Renal cortex interstitium (tissue), 11 donors: Measurements from ENCODE around the gene PEX14. TPM values are rescaled to one million over a fixed set of nuclear protein-coding genes. Genes with fewer than 3 reads are reported as not detected.

Experiments
- DNase-seq, 11 donors: peaks; one replicate each; pipeline ENCODE4 v3.0.0-alpha.2; 2013; ENCODE audit warnings: low read depth in 9 of 11, low spot score in 4 of 11; ENCODE audit errors: extremely low read depth in 1 of 11
- polyA plus RNA-seq, 3 donors: library from polyadenylated mRNA; unstranded; fragments of 120-200 nt; gene quantifications; one replicate each; pipeline ENCODE4 v1.2.1, GENCODE V29; 2013; ENCODE audit not compliant: insufficient read length in 3 of 3

PEX14 gene
- polyA plus RNA-seq, 3 donors = 20.5 to 25.2 (median 24.7) TPM

DNA sequence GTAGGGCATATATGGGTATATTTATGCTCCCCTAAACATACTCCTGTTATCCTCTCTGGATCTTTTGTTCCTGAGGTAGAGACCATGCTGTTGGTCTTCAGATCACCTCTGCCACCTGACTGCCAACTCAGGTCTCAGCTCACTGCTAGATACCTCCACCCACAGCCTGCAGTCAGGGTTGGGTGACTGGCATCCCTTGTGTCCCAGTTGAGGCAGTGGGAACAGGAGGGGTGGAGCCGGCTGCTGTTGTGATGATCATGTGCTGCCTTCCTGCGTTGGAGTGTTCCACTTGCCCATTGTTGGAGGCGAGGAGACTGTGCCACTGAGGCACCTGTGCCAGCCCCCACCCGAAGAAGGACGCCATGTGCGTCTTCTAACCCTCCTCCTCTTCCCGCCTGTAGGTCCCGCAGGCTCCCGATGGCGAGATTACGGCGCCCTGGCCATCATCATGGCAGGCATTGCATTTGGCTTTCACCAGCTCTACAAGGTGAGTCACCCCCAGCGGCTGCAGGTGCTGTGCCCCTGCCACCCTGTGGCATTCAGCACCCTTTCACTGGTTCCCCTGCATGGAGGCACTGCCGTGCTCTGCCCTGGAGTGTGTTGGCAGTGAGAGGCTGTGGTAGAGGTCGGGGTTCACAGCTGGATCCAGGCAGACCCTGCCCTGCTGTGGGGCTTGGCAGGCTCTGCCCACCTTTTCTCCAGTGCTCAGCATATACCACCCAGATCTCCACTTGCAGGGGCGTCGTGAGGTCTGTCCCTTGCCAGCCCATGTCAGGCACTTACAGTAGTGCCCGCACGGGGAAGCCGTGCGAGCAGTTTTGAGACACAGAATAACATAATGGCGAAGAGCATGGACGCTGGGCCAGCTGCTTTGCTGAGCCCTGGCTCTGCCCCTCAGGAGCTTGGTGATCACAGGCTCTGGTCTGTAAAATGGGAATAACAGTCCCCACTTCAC lies 143.5 kb downstream of the PEX14 start:
- DNase-seq = no peak

DNA sequence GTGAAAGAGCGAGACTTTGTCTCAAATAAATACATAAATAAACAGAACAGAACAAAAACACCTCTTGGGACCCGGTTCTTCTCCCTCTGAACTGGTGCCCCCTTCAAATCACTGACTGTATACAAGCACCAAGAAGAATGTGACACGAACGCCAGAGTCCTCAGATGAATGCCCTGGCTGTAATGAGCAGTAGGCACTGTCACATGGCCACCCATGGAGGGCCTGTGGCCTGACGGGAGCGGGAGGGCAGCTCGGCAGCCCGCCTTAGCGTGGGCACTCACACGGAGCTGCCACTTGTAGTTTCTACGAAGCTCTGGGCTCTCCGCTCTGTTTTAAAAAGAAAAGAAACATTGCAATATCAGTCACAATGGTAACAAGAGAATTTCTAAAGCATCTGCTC lies 146.0 kb downstream of the PEX14 start:
- no peak for DNase-seq

DNA sequence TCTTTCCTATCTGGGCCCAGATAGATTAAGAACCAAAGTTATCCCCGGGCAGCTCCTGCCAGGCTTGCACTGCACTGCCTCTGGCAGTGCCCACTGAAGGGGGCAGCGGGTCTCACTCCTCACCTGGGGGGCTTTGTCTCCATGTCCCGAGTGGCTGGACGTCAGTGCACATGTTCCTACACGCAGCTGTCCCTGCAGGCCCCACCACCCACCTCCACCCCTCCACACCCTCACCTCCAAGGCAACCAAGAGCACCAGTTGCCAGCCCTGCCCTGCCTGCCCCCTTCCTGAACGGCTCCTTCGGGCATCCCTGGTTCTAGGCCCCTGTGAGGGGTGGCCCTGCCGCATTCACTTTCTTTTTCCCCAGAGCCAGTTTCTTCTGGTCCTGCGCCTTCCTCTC lies 147.2 kb downstream of the PEX14 start:
- no peak for DNase-seq

DNA sequence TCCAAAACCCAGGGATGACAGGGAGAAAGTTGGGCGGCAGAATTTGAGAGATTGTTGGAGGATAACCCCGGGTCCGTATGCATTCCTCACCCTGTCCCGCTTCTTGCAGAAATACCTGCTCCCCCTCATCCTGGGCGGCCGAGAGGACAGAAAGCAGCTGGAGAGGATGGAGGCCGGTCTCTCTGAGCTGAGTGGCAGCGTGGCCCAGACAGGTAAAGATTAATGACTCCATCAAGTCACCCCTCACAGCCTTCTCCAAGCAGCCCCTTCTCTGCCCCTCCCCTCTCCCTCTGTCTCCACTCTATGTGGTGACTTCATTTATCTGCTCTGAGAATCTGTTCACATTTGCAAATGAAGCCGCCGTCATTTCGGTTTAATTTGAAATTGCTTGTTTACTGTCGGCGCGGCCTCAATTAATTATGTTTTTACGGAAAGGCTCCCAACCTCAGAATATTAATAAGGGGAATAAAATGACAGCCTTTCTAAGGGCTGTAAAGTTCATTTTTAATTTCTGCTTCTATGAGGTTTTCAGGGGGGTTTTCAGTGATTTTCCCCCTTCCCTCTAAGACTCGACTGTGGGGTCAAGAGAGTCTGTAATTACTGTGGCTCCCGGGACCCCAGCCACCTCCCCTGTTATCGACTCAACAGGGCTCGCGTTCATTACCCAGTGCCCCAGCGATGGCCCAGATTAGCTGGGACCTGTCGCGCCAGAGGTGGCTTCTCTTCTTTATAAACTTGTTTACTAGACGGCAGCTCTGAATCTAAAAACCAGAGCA lies 148.3 kb downstream of the PEX14 start:
- DNase-seq = no peak

DNA sequence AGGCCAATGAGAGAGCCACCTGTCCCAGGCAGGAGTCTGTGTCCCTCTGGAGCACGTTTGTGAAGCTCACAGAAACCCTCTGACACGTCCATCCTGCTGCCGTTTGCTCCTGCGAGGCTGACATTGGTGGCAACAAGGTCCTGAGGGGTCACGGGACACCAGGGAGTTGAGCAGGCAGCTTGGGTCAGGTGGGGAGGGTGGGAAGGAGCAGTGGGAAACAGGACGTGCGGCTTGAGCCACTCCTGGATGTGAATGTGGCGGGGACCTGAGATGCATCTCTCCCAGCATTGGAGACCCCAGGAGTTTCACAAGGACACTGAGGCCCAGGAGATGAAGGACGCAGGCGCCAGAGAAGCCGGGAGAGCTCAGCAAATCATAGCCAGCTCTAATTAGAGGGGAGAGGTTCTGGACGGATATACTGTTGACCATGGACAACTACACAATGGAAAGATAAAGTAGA lies 149.0 kb downstream of the PEX14 start:
- no peak for DNase-seq

DNA sequence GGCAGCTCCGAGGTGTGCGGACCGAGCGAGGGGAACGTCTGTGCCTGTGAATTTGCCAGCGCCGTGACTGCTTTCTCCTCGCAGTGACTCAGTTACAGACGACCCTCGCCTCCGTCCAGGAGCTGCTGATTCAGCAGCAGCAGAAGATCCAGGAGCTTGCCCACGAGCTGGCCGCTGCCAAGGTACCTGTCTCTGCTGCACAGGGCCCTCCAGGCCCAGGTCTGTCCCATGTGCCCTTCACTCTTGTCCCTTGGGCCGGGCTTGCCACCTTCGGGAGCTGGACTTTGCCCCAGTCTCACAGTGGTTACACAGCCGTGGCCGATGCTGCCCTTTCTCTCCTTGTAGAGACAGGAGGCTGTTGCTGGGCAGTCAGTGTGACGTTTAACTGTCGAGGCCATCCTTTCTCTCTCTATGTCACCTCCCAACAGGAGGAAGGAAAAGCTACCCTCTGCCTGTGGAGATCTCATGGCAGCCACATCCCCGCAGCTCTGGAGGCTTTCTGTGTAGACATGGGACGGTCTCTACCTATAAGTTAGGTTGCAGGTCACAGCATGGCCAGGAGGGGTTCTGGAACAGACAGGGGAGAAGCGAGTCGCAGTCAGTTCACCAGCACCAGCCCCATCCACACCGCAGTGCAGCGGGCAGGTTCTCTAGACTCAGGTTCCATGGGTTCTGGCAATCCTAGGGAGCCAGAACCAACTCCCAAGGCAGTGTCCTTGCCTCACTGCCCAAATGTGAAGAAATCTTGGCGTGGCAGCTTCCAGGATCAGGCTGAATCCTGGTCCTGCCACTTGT lies 149.7 kb downstream of the PEX14 start:
- no peak for DNase-seq

DNA sequence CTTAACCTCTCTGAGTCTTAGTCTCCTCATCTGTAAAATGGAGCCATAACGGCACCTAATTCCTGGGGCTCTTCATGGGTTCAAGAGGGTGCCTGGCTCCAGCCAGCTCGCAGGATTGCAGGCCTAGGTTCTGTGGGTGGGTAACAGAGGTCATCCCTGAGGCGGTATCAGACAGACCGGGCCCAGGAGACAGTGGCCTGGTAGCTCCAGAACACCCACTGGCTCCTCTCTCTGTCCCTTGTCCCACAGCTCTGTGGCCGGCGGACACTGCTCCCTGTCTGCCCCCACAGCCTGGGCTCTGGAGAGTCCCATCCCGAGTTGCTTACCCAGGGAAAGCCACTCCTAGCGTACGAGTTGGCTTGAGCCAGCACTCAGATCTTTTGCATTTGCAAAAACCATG lies 150.3 kb downstream of the PEX14 start:
- no peak for DNase-seq

DNA sequence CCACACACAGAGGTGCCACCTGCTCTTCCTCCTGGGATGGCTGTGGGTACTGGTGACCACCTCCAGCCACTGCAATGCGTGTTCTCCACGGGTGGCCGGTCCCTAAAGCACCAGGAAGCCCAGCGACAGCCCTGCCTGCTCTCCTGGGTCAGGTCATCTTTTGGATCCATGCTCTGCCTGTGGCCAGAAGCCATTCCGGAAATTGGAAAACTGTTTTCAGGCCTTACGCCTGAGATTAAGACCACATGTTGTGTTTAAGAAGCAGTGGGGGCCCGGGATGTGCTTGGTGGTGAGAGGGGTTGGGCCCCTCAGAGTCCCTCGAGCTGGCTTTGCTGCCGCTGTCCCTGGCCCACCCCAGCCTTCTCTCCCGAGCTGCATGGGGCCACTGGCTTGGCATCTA lies 150.8 kb downstream of the PEX14 start:
- no peak for DNase-seq

DNA sequence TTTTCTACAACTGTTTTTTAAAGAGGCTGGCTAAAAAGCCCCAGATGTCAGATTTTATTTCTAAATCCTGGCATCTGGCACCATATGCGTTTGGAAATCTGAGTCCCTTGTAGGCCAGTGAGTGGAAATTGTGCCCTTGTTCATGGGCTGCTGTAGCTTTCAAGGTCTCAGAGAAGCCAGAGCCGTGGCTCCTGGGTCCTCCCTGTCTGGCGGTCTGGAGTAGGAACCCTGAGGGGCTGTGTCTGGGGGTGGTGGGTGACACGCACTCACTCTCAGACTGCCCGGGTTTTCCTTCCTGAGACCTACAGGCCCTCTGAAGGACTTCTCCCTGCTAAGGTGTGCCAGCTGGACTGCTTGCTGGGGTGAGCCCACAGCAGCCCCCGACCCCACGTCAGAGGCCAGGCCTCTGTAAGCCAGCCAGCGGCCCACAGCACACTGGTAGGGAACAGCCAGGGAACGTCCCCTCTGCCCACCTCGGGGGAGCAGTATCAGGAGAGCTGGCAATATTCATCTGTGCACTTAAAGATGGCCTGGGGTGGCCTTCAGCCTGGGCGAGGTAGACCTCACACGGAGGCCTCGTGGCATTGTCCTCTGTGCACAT lies 151.5 kb downstream of the PEX14 start:
- no peak for DNase-seq

DNA sequence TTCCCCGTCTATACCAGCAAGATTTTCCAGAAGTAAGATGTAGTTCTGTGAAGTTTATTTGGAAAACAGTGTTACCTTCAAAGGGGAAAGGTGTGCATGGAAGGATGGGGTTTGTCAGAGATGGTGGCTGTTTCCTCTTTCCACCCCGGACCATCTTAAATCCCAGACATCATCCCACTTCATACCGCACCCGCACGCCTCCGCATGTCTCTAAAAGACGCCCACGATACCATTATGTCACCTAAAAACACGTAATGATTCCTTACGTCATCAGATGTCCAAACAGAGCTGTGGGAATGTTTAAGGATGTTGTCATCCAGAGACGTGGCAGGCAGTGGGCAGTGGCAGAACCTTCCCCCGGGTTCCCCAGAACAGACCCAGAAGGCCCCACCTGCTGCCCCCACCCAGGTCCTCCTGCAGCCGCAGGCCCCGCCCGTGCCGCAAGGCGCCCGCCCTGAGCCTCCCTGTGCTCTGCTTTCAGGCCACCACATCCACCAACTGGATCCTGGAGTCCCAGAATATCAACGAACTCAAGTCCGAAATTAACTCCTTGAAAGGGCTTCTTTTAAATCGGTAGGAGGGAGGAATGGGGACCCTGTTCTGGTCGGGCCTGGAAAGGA lies 152.2 kb downstream of the PEX14 start:
- no peak for DNase-seq

DNA sequence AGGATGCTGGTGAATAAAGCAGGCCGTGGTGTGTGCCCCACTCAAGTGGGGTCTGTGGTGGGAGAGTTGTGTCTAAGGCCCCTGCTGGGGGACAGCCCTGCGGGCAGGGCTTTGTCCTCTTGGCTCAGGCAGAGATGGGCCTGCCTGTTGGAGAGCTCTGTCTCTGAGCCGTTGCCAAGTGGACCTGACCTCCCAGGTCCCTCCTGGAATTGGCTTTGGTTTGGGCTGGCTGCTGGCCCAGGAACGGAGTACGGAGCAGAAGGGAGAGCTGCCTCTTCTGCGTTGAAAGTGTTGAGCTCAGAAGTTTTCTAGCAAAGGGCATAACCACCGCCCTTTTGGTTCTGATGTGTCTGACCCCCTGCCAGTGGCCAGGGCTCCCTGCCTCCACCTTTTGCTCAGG lies 153.9 kb downstream of the PEX14 start:
- DNase-seq = no peak

DNA sequence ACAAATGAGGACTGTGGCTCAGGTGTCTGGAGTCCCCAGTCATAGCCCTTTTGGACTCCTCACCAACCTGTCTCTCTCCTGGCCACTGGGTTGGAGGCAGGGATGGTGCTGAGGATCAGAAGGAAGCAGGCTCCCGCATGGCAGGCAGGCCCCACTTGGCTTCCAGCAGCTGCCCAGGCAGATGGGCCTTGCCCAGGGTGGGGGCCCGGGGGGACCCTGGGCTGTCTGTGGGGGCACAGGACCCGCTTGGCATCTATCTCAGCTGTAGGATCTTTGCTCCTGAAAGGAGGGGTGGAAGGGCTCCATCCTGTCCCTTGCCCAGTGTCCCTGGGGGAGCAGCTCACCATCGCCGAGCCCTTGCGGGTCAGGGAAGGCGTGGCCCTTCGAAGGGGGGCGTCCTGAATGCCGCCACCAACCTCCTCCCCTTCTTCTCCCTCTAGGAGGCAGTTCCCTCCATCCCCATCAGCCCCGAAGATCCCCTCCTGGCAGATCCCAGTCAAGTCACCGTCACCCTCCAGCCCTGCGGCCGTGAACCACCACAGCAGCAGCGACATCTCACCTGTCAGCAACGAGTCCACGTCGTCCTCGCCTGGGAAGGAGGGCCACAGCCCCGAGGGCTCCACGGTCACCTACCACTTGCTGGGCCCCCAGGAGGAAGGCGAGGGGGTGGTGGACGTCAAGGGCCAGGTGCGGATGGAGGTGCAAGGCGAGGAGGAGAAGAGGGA lies 154.5 kb downstream of the PEX14 start:
- DNase-seq = no peak

DNA sequence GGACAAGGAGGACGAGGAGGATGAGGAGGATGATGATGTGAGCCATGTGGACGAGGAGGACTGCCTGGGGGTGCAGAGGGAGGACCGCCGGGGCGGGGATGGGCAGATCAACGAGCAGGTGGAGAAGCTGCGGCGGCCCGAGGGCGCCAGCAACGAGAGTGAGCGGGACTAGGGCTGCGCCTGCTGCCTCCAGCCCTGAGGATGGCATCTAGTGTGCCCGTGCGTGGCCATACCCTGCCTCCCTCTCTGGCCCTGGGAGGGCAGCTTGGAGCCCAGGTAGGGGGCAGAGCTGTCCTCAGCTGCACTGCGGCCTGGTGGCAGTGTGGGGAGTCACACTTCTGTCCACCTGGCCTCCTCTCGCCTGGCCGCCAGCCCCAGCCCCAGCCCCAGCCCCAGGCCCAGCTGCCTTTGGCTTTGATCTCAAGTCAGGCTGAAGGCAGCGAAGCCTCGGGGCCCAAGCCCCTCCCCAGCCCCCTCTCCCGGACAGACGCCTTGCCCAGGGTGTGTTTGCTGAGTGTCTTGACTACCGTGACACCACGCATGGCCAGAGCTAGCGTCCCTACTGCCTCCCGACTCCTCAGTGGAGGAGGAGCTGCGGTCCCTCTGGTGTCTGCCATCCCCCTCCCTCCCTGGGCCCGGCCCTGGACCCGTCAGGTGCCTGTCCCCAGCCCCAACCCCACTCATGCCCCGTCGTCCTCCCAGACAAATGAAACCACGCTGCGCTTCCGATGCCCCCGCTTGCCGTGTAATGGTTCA lies 155.2 kb downstream of the PEX14 start:
- DNase-seq = no peak

DNA sequence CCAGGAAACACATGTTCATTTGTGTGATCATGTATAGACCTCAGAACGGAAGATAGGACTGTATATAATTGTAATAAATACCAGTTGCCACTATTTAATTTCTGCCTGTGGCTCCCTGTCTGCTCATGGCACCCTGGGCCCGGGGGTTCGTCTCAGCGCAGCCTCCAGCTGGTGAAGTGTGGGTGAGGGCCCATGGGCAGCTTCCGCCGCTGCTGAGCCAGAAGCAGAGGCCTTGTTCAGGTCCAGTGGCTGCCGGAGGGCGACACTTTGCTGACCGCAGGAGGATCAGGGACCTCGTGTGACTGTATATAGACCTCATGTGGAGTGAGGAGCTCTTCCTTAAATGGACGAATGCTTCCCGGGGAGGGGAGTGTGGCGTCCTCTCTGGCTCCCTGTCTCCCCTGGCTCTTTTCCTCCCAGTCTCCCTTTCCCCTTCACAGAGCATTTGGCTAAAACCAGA lies 155.9 kb downstream of the PEX14 start:
- DNase-seq = no peak

DNA sequence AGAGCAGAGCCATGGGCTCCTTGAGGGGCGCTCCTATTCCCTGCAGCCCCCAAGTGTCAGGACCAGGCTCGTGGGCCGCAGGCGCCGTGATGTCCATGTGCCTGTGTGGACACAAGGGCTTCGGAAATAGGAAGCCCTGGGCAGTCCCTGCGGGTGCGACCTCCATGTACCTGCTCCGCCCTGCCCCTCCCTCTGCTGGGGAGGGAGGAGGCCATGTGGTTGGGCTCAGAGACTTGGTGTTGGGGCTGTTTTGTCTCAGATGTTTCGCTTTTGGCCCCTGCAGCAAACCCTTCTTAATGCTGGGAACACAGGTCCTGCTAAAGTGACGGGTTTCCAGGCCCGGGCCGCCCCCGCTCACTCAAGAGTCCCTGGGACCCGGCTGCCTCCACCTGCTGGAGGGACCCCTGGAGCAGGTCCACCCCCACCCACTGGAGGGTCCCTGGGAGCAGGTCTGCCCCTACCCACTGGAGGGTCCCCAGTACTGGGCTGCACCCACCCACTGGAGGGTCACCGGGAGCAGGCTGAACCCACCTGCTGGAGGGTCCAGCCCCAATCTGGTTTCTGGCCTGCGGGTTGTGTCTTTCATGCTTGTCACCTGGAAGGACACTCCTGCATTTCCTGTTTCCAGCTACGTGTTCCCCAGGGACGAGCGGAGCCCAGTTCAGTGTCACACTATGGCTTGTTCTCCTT lies 156.5 kb downstream of the PEX14 start:
- DNase-seq = no peak

DNA sequence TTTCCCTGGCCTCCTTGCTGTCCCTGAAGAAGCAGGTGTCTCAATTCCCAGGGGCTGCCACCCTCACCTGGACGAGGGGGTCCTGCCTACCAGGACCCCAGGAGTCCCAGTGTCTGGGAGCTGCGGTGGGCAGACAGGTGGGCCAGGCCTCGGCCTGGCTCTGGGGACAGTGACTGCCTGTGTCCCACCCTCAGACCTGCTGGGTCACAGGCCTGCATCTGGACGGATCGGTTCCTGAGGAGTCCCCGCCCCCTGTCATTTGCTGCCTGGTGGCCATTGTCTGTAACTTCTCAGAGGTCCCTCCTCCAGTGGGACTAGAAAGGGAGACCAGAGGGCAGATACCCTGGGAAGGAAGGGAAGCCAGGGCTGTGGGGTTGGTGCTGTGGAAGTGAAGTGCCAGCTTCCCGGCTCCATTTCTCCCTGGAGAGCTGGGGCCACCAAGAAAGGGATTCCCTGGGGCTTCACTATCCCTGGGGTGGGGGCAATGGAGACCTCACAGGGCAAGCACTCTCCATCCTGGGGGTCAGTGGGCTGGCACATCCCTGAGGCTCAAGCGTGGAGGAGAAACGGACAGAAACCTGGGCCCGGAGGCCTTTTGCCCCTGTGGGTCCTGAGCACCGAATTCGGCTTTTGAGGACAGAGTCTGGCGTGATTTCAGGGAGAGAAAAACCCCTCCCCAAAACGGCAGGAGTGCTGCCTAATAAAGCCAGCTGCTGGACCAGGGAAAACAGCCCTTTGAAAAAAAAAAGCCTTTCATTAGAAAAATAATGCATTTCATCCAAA lies 157.3 kb downstream of the PEX14 start:
- no peak for DNase-seq
